K562 (cell line): ENCODE data around the gene WDR45. TPM values are rescaled to one million over a fixed set of nuclear protein-coding genes. Genes with fewer than 3 reads are reported as not detected.

Source experiments
- BRF1 ChIP-seq: IDR thresholded peaks from 3 replicates; pipeline ENCODE4 v1.6.1; 2011; ENCODE audit warnings: borderline replicate concordance, mild to moderate bottlenecking; ENCODE audit not compliant: insufficient read length; ENCODE audit errors: extremely low read depth
- DPF2 ChIP-seq: fragments of 450-650 bp; IDR thresholded peaks from 2 replicates; pipeline ENCODE4 v1.6.1; 2016
- HDAC1 ChIP-seq, 2 experiments: fragments of 450-650 bp; IDR thresholded peaks; 2 replicates each; pipeline ENCODE4 v1.6.1; 2016 to 2017; ENCODE audit warnings: inconsistent platforms in 1 of 2, mild to moderate bottlenecking in 1 of 2, moderate library complexity in 1 of 2
- ILK ChIP-seq: fragments of 450-650 bp; IDR thresholded peaks from 2 replicates; pipeline ENCODE4 v1.6.1; 2016; ENCODE audit warnings: missing genetic modification characterization, low read depth, mild to moderate bottlenecking, missing compliant biosample characterization, moderate library complexity, borderline replicate concordance
- JUN ChIP-seq, 2 experiments: sonication (generic) in 1 of 2; formaldehyde crosslinking in 1 of 2; IDR thresholded peaks; 2 replicates each; pipeline versions ENCODE4 v1.6.1 to v1.8.0; 2012 to 2022; ENCODE audit warnings: borderline replicate concordance in 2 of 2, mild to moderate bottlenecking in 2 of 2, improper control_type of control experiment in 1 of 2, low read depth in 1 of 2, low read length in 1 of 2, missing genetic modification reagents in 1 of 2
- KAT8 ChIP-seq: fragments of 450-650 bp; IDR thresholded peaks from 2 replicates; pipeline ENCODE4 v1.6.1; 2016; ENCODE audit warnings: low read depth, mild to moderate bottlenecking
- KLF10 ChIP-seq: fragments of 250-450 bp; sonication (Bioruptor Pico); IDR thresholded peaks from 2 replicates; pipeline ENCODE4 v1.6.1; 2021; ENCODE audit warnings: matching md5 sums
- MIER1 ChIP-seq: fragments of 450-650 bp; IDR thresholded peaks from 2 replicates; pipeline ENCODE4 v1.6.1; 2016; ENCODE audit warnings: antibody characterized with exemption, mild to moderate bottlenecking, low read depth
- PHF21A ChIP-seq: fragments of 450-650 bp; IDR thresholded peaks from 2 replicates; pipeline ENCODE4 v1.6.1; 2017; ENCODE audit warnings: low read depth, borderline replicate concordance
- PRPF4 ChIP-seq: fragments of 200-400 bp; formaldehyde crosslinking; IDR thresholded peaks from one replicate; pipeline ENCODE4 v1.6.1; 2017; ENCODE audit warnings: low read length, low read depth, mild to moderate bottlenecking; ENCODE audit not compliant: insufficient read depth, poor library complexity, severe bottlenecking
- PURB ChIP-seq: sonication (generic); formaldehyde crosslinking; IDR thresholded peaks from 2 replicates; pipeline ENCODE4 v1.9.0; 2021; ENCODE audit warnings: low read depth, mild to moderate bottlenecking, missing genetic modification reagents
- RBFOX2 ChIP-seq: fragments of 200-400 bp; formaldehyde crosslinking; IDR thresholded peaks from 2 replicates; pipeline ENCODE4 v1.6.1; 2017; ENCODE audit warnings: low read depth, mild to moderate bottlenecking, low read length, moderate library complexity
- RFX5 ChIP-seq: IDR thresholded peaks from 2 replicates; pipeline ENCODE4 v1.6.1; 2011; ENCODE audit warnings: low read depth, mild to moderate bottlenecking, improper control_type of control experiment, low read length
- SMARCB1 ChIP-seq: IDR thresholded peaks from 2 replicates; pipeline ENCODE4 v1.6.1; 2011; ENCODE audit warnings: improper control_type of control experiment, low read depth; ENCODE audit not compliant: insufficient read length
- SOX6 ChIP-seq: fragments of 450-650 bp; IDR thresholded peaks from 2 replicates; pipeline ENCODE4 v1.6.1; 2014; ENCODE audit warnings: mild to moderate bottlenecking
- TCF7 ChIP-seq: sonication (generic); IDR thresholded peaks from 2 replicates; pipeline ENCODE4 v1.6.1; 2016; ENCODE audit warnings: antibody characterized with exemption, borderline replicate concordance
- TFE3 ChIP-seq: fragments of 450-650 bp; formaldehyde crosslinking; IDR thresholded peaks from 2 replicates; pipeline ENCODE4 v1.4.0; 2020; ENCODE audit warnings: mild to moderate bottlenecking, mixed read lengths
- TSC22D4 ChIP-seq: fragments of 450-650 bp; IDR thresholded peaks from 2 replicates; pipeline ENCODE4 v1.6.1; 2016; ENCODE audit warnings: missing genetic modification characterization, missing biosample characterization, control low read depth
- ZBTB1 ChIP-seq: sonication (generic); formaldehyde crosslinking; IDR thresholded peaks from 2 replicates; pipeline ENCODE4 v1.8.1; 2023; ENCODE audit warnings: missing genetic modification reagents, low read depth, mild to moderate bottlenecking, borderline replicate concordance
- ZFX ChIP-seq: sonication (generic); formaldehyde crosslinking; IDR thresholded peaks from 2 replicates; pipeline ENCODE4 v1.8.0; 2022; ENCODE audit warnings: mild to moderate bottlenecking, missing genetic modification reagents, moderate library complexity
- ZNF140 ChIP-seq: fragments of 250-450 bp; sonication (Bioruptor Pico); IDR thresholded peaks from 2 replicates; pipeline ENCODE4 v1.8.0; 2021; ENCODE audit warnings: moderate library complexity, mild to moderate bottlenecking, inconsistent platforms
- ZNF57 ChIP-seq: fragments of 450-650 bp; formaldehyde crosslinking; IDR thresholded peaks from 2 replicates; pipeline ENCODE4 v1.4.0; 2020; ENCODE audit warnings: mild to moderate bottlenecking, moderate library complexity
- ZNF583 ChIP-seq: fragments of 250-450 bp; sonication (Bioruptor Pico); IDR thresholded peaks from 2 replicates; pipeline ENCODE4 v1.4.0; 2020
- ZNF76 ChIP-seq: fragments of 250-450 bp; sonication (Bioruptor Pico); IDR thresholded peaks from 2 replicates; pipeline ENCODE4 v1.4.0; 2020; ENCODE audit warnings: mild to moderate bottlenecking, moderate library complexity, borderline replicate concordance
- polyA plus RNA-seq, 8 experiments: library from polyadenylated mRNA; depleted of rRNA in 4 of 8; stranded (reverse) in 5 of 8; unstranded in 3 of 8; fragments of >200 nt; fragmentation: Nextera tagmentation in 2 of 8; fragmentation: Illumina TruSeq in 1 of 8; extraction: Ambion mirVana in 2 of 8; extraction: Trizol in 1 of 8; gene quantifications; 2 replicates each; pipeline versions ENCODE4 v1.2.1 to v1.2.3, GENCODE V29; 2011 to 2014; ENCODE audit warnings: inconsistent platforms in 1 of 8, missing spikeins in 1 of 8
- total RNA-seq, 7 experiments: library from RNA; depleted of rRNA in 6 of 7; stranded (reverse); fragments of >200 nt in 6 of 7; fragmentation: Illumina TruSeq in 2 of 7; extraction: Trizol in 2 of 7; gene quantifications; 2 replicates each; pipeline versions ENCODE4 v1.2.1 to v1.2.3, GENCODE V29; 2011 to 2021; ENCODE audit warnings: low replicate concordance in 1 of 7
- TF ChIP-seq, protein P1 (sequence below): sonication (generic); formaldehyde crosslinking; IDR thresholded peaks from 2 replicates; pipeline ENCODE4 v1.8.0; 2022; ENCODE audit warnings: missing genetic modification reagents, mild to moderate bottlenecking, borderline replicate concordance
- TF ChIP-seq, protein P2 (sequence below): fragments of 250-450 bp; sonication (Bioruptor Pico); IDR thresholded peaks from 2 replicates; pipeline ENCODE4 v1.4.0; 2020; ENCODE audit warnings: mild to moderate bottlenecking

WDR45 gene
- total and polyA plus RNA-seq, 9 of the 15 experiments (the other 6 are each of a cell fraction or from before 2014, with no cell fraction given) = 19.4 to 136 (median 59.7) TPM

DNA sequence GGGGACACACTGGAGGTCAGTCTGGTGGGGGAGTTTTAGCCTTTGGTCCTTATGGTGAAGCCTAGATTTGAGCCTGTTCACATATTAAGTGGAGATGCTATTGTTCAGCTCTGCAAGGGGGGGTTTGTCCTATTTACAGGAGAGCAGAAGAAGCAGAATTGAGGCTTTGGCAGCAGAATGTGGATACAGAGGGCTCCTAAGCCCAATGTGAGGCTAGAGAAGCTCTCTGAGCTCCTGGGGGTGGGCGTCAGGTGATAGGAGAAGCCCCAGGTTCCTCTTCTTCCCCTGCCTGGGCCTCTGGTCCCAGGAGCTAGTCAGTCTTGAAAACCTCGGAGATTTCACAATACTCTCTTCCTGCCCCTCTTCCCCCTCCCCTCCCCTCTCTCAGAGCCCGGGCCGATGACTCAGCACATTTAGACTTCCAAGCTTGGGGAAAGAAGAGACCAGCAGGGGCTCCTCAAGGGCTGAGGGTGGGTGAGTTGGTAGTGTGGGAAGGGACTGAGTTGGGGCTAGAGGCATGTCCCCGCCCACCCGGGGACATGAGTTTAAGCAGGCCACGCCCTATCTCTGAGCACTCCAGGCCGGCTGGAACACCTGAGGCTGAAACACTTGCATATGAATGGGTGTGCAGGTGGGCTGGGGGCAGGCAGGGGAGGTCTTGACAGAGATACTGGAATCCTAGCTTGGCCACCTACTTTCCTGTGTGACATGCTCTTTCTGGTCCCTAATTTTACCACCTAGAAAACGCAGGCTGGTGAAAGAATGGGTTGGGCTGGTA, 39.9 kb downstream of the WDR45 start (continued):
- TF ChIP-seq ZNF57 (CRISPR knock-in tag) (no peak), HDAC1 (IDR thresholded peaks at IDR 0.05) (peak in 1 of 2 experiments; percentile 34; a peak in 2 of 4 replicates), RFX5 (no peak), MIER1 (no peak), BRF1 (no peak), DPF2 (peak; percentile 81), ZFX (CRISPR knock-in tag) (no peak), ZNF76 (no peak), ZBTB1 (CRISPR knock-in tag) (no peak), KAT8 (no peak), SMARCB1 (no peak), TSC22D4 (tag) (no peak), PURB (no peak), ZNF140 (no peak), ILK (tag) (no peak), PHF21A (no peak), JUN (IDR thresholded peaks at IDR 0.05; ENCODE audit: borderline replicate concordance, low read depth, low read length) (peak; percentile 63; the same call in 1 of the 2 replicates), JUN (CRISPR knock-in tag; IDR thresholded peaks at IDR 0.05; ENCODE audit: borderline replicate concordance) (no peak), RBFOX2 (no peak), TFE3 (no peak), KLF10 (CRISPR knock-in tag) (no peak), PRPF4 (no peak), TCF7 (no peak), ZNF583 (CRISPR knock-in tag) (no peak), SOX6 (peak; percentile 37; the same call in 1 of the 2 replicates)
- TF ChIP-seq, protein P1, sequence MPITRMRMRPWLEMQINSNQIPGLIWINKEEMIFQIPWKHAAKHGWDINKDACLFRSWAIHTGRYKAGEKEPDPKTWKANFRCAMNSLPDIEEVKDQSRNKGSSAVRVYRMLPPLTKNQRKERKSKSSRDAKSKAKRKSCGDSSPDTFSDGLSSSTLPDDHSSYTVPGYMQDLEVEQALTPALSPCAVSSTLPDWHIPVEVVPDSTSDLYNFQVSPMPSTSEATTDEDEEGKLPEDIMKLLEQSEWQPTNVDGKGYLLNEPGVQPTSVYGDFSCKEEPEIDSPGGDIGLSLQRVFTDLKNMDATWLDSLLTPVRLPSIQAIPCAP (CRISPR knock-in tag) = no peak
- TF ChIP-seq, protein P2, sequence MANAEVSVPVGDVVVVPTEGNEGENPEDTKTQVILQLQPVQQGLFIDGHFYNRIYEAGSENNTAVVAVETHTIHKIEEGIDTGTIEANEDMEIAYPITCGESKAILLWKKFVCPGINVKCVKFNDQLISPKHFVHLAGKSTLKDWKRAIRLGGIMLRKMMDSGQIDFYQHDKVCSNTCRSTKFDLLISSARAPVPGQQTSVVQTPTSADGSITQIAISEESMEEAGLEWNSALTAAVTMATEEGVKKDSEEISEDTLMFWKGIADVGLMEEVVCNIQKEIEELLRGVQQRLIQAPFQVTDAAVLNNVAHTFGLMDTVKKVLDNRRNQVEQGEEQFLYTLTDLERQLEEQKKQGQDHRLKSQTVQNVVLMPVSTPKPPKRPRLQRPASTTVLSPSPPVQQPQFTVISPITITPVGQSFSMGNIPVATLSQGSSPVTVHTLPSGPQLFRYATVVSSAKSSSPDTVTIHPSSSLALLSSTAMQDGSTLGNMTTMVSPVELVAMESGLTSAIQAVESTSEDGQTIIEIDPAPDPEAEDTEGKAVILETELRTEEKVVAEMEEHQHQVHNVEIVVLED = no peak
